Measurements from ENCODE around the gene MLLT10.

Gene MLLT10

GRCh38 chr10:21513405-21513788 lies 20.6 kb upstream of the MLLT10 start:
- no peak for TF ChIP-seq CTCF (IDR thresholded peaks at IDR 0.05; ENCODE audit: insufficient read depth, missing control alignments)
- DNase-seq (ENCODE audit: insufficient read length, low spot score): no peak
- FAIRE-seq: no peak

GRCh38 chr10:21514129-21514817 lies 19.8 kb upstream of the MLLT10 start:
- DNase-seq (ENCODE audit: insufficient read length, low spot score) (no peak), FAIRE-seq (no peak)

GRCh38 chr10:21514818-21515351 lies 19.1 kb upstream of the MLLT10 start:
- FAIRE-seq: no peak
- DNase-seq (ENCODE audit: insufficient read length, low spot score): no peak
- no peak for TF ChIP-seq CTCF (IDR thresholded peaks at IDR 0.05; ENCODE audit: insufficient read depth, missing control alignments)

More at GRCh38 chr10:21514129-21514817, 19.8 kb upstream of the MLLT10 start:
- TF ChIP-seq CTCF (IDR thresholded peaks at IDR 0.05; ENCODE audit: insufficient read depth, missing control alignments): no peak

GRCh38 chr10:21515361-21516241 lies 18.4 kb upstream of the MLLT10 start:
- FAIRE-seq: no peak
- no peak for TF ChIP-seq CTCF (IDR thresholded peaks at IDR 0.05; ENCODE audit: insufficient read depth, missing control alignments)

GRCh38 chr10:21516242-21517131 lies 17.5 kb upstream of the MLLT10 start:
- DNase-seq (ENCODE audit: insufficient read length, low spot score) (no peak), FAIRE-seq (no peak)
- TF ChIP-seq CTCF (IDR thresholded peaks at IDR 0.05; ENCODE audit: insufficient read depth, missing control alignments): no peak

More at GRCh38 chr10:21515361-21516241, 18.4 kb upstream of the MLLT10 start:
- DNase-seq (ENCODE audit: insufficient read length, low spot score): no peak

- FAIRE-seq (no peak), DNase-seq (ENCODE audit: insufficient read length, low spot score) (no peak)
- no peak for TF ChIP-seq CTCF (IDR thresholded peaks at IDR 0.05; ENCODE audit: insufficient read depth, missing control alignments)
These were observed 16.6 kb upstream of the MLLT10 start for GRCh38 chr10:21517134-21518031.

Data from D721Med (cell line).